ENCODE data around the gene RBM19.

DNA sequence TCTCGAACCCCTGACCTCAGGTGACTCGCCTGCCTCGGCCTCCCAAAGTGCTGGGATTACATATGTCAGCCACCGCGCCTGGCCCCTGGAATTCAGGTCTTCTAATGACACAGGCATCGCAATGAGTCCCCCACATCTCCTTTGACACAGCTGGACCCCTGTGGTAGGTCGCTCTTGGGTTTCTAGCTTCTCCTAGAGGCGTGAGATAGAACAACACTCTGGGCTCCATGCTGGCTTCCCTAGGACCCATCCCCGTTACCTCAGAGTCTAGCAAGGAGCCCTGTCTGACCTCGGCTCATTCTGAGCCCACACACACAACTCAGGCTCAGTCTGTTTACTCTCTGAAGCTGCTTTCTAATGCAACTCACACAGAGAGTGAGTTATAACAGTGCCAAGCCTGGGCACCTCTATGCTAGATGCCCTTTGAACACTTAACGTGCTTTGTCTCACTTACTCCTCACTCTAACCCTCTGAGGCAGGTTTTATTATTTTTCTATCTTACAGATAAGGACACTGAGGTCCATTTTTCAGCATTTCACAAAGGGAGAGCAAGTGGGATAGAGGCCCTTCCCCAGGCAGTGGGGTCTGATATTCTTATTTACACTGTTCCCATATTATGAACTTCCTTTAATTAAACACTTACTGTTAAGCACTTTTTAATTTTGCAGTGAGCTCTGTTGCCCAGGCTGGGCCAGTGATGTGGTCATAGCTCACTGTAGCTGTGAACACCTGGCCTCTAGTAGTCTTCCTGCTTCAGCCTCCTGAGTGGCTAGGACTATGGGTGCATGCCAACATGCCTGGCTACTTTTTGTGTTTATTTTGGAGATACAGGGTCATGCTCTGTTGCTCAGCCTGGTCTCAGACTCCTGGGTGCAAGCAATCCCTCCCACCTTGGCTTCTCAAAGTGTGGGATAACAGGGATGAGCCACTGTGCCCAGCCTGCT lies 40.6 kb upstream of the RBM19 start:
- TF ChIP-seq, protein P1, sequence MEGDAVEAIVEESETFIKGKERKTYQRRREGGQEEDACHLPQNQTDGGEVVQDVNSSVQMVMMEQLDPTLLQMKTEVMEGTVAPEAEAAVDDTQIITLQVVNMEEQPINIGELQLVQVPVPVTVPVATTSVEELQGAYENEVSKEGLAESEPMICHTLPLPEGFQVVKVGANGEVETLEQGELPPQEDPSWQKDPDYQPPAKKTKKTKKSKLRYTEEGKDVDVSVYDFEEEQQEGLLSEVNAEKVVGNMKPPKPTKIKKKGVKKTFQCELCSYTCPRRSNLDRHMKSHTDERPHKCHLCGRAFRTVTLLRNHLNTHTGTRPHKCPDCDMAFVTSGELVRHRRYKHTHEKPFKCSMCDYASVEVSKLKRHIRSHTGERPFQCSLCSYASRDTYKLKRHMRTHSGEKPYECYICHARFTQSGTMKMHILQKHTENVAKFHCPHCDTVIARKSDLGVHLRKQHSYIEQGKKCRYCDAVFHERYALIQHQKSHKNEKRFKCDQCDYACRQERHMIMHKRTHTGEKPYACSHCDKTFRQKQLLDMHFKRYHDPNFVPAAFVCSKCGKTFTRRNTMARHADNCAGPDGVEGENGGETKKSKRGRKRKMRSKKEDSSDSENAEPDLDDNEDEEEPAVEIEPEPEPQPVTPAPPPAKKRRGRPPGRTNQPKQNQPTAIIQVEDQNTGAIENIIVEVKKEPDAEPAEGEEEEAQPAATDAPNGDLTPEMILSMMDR (IDR thresholded peaks at IDR 0.05 in 8 of 11, conservative IDR thresholded peaks at IDR 0.05 in 3 of 11): no peak
- TF ChIP-seq POLR2A (IDR thresholded peaks at IDR 0.05): no peak
- no peak for TF ChIP-seq POLR2AphosphoS5 (IDR thresholded peaks at IDR 0.05)
